HL-60 (cell line): ENCODE data around the gene PACRG.

Experiments used
- DNase-seq, 2 experiments: peaks; one replicate each; pipeline ENCODE4 v3.0.0-alpha.2; 2010 to 2020; ENCODE audit warnings: low read depth in 1 of 2, low spot score in 1 of 2
- H3K27ac ChIP-seq: fragments of 250-450 bp; sonication (Bioruptor Pico); replicated peaks from 2 replicates; pipeline ENCODE4 v1.5.1; 2020; ENCODE audit warnings: mild to moderate bottlenecking, moderate library complexity
- H3K27me3 ChIP-seq: fragments of 250-450 bp; sonication (Bioruptor Pico); 2 replicates; pipeline ENCODE4 v1.5.1; 2021; ENCODE audit warnings: mild to moderate bottlenecking, moderate library complexity; ENCODE audit not compliant: insufficient read depth, poor library complexity, severe bottlenecking
- H3K4me3 ChIP-seq: replicated peaks from 2 replicates; pipeline ENCODE4 v1.5.1; 2011; ENCODE audit warnings: mild to moderate bottlenecking, control low read depth, low read length; ENCODE audit not compliant: insufficient read depth
- GABPA ChIP-seq: IDR thresholded peaks from 2 replicates; pipeline ENCODE4 v1.6.1; 2012; ENCODE audit warnings: low read depth
- POLR2AphosphoS5 ChIP-seq: IDR thresholded peaks from 2 replicates; pipeline ENCODE4 v1.6.1; 2012; ENCODE audit warnings: low read depth
- SPI1 ChIP-seq: IDR thresholded peaks from 2 replicates; pipeline ENCODE4 v1.6.1; 2012; ENCODE audit warnings: low read depth, mild to moderate bottlenecking, borderline replicate concordance
- TF ChIP-seq, protein P1 (sequence below): IDR thresholded peaks from 2 replicates; pipeline ENCODE4 v1.6.1; 2012; ENCODE audit warnings: low read depth; ENCODE audit not compliant: insufficient replicate concordance
- TF ChIP-seq, protein P2 (sequence below): IDR thresholded peaks from one replicate; pipeline ENCODE4 v1.5.1; 2011; ENCODE audit warnings: low read length, control low read depth, inconsistent platforms; ENCODE audit not compliant: insufficient read depth

The PACRG gene

DNA sequence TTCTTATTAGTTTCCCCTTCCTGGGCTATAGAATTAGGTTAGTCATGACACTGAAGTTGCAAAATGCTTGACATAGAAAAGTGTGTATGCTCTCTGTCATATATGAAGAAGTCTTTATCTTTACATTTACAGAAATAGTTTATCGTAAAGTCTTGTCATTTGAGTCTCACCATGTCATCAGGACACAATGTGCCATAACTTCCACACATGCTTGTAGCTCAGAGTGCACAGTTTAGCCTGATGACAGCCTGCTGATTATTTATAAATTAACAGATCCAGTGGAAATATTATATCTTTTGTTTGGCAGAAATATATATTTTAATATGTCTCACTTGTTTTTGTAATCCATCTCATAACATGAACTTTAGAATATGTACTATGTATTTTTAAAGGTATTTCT is 399.8 kb downstream of the PACRG start:
- no peak for DNase-seq
- TF ChIP-seq SPI1: no peak
- TF ChIP-seq, protein P1, sequence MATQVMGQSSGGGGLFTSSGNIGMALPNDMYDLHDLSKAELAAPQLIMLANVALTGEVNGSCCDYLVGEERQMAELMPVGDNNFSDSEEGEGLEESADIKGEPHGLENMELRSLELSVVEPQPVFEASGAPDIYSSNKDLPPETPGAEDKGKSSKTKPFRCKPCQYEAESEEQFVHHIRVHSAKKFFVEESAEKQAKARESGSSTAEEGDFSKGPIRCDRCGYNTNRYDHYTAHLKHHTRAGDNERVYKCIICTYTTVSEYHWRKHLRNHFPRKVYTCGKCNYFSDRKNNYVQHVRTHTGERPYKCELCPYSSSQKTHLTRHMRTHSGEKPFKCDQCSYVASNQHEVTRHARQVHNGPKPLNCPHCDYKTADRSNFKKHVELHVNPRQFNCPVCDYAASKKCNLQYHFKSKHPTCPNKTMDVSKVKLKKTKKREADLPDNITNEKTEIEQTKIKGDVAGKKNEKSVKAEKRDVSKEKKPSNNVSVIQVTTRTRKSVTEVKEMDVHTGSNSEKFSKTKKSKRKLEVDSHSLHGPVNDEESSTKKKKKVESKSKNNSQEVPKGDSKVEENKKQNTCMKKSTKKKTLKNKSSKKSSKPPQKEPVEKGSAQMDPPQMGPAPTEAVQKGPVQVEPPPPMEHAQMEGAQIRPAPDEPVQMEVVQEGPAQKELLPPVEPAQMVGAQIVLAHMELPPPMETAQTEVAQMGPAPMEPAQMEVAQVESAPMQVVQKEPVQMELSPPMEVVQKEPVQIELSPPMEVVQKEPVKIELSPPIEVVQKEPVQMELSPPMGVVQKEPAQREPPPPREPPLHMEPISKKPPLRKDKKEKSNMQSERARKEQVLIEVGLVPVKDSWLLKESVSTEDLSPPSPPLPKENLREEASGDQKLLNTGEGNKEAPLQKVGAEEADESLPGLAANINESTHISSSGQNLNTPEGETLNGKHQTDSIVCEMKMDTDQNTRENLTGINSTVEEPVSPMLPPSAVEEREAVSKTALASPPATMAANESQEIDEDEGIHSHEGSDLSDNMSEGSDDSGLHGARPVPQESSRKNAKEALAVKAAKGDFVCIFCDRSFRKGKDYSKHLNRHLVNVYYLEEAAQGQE: no peak
- TF ChIP-seq, protein P2, sequence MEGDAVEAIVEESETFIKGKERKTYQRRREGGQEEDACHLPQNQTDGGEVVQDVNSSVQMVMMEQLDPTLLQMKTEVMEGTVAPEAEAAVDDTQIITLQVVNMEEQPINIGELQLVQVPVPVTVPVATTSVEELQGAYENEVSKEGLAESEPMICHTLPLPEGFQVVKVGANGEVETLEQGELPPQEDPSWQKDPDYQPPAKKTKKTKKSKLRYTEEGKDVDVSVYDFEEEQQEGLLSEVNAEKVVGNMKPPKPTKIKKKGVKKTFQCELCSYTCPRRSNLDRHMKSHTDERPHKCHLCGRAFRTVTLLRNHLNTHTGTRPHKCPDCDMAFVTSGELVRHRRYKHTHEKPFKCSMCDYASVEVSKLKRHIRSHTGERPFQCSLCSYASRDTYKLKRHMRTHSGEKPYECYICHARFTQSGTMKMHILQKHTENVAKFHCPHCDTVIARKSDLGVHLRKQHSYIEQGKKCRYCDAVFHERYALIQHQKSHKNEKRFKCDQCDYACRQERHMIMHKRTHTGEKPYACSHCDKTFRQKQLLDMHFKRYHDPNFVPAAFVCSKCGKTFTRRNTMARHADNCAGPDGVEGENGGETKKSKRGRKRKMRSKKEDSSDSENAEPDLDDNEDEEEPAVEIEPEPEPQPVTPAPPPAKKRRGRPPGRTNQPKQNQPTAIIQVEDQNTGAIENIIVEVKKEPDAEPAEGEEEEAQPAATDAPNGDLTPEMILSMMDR: no peak
- no peak for TF ChIP-seq GABPA
- no peak for TF ChIP-seq POLR2AphosphoS5
- Histone ChIP-seq H3K4me3 (no peak overlapping the region), H3K27ac (no peak overlapping the region), H3K27me3 (no peaks in the 10 kb centered on the region)

GRCh38 chr6:163128324-163128723 is 400.6 kb downstream of the PACRG start:
- Histone ChIP-seq H3K27me3 (no peaks in the 10 kb centered on the region), H3K4me3 (no peak overlapping the region), H3K27ac (no peak overlapping the region)
- TF ChIP-seq, protein P1: no peak
- TF ChIP-seq SPI1 (no peak), POLR2AphosphoS5 (no peak), GABPA (no peak)
- TF ChIP-seq, protein P2: no peak
- no peak for DNase-seq

DNA sequence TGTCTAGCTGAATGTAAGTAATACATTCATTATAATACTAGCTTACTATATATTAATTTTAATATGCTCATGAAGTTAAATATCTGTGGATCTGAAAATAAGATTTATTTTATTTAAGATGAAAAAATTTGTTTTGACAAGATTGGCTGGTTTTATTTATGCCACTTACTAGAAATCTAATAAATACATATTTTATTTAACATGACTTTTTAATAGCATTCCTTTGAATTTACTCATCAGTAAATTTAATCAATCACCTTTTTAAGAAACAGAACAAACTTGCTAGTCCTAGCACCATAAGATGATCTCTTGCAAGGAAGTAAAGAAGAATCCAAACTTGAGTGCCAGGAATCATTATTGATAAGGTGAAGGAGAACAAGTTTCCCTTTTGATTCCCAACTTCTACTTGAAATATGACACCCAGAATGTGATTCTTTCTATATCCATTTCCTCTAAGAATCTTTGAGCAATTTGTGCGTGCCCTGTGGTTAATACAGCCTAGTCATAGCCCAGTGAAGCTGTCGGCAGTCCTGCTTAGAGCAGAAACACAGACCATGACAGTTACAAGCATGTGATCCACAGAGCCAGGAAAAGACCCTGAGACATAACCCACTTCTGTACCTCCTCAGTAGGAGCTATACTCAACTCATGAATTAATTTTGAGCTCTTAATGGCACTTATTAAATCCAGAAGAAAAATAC is 404.4 kb downstream of the PACRG start:
- Histone ChIP-seq H3K27ac (no peak overlapping the region), H3K27me3 (no peaks in the 10 kb centered on the region), H3K4me3 (no peak overlapping the region)
- no peak for DNase-seq
- no peak for TF ChIP-seq POLR2AphosphoS5
- TF ChIP-seq SPI1: no peak
- TF ChIP-seq, protein P1: no peak
- TF ChIP-seq GABPA: no peak
- TF ChIP-seq, protein P2: no peak
